Glutamatergic neuron (in vitro differentiated cells): Measurements from ENCODE around the gene TMBIM6. TPM values are rescaled to one million over a fixed set of nuclear protein-coding genes. Genes with fewer than 3 reads are reported as not detected.
"Not testable (repeated sequence)": the region's sequence is repeated elsewhere in the genome, so short reads cannot be mapped to it uniquely, and the experiment has no call there.

ENCODE experiments used
- DNase-seq: peaks from one replicate; pipeline ENCODE4 v3.0.0; 2022
- H3K27ac Mint-ChIP-seq: one replicate; pipeline ENCODE4 v1.8.0; 2020; ENCODE audit warnings: mild to moderate bottlenecking, mixed read lengths, inconsistent platforms; ENCODE audit not compliant: unreplicated experiment
- H3K27me3 Mint-ChIP-seq: one replicate; pipeline ENCODE4 v1.8.0; 2020; ENCODE audit warnings: mild to moderate bottlenecking, moderate library complexity, mixed read lengths, inconsistent platforms; ENCODE audit not compliant: unreplicated experiment
- H3K36me3 Mint-ChIP-seq: one replicate; pipeline ENCODE4 v1.8.0; 2020; ENCODE audit warnings: mild to moderate bottlenecking, mixed read lengths, inconsistent platforms; ENCODE audit not compliant: unreplicated experiment
- H3K4me1 Mint-ChIP-seq: one replicate; pipeline ENCODE4 v1.8.0; 2020; ENCODE audit warnings: mild to moderate bottlenecking, low read depth, mixed read lengths, inconsistent platforms; ENCODE audit not compliant: unreplicated experiment
- H3K4me3 Mint-ChIP-seq: one replicate; pipeline ENCODE4 v1.8.0; 2020; ENCODE audit warnings: mild to moderate bottlenecking, mixed read lengths, inconsistent platforms; ENCODE audit not compliant: unreplicated experiment
- H3K9me3 Mint-ChIP-seq: one replicate; pipeline ENCODE4 v1.8.0; 2020; ENCODE audit warnings: mild to moderate bottlenecking, moderate library complexity, mixed read lengths, inconsistent platforms; ENCODE audit not compliant: unreplicated experiment
- total RNA-seq: library from RNA; stranded (reverse); fragmentation: NEBNext Ultra II Directional; extraction: Animal tissue kit (Norgen Biotek cat#: 25700); gene quantifications from one replicate; pipeline ENCODE4 v1.2.1, GENCODE V29; 2021; ENCODE audit not compliant: unreplicated experiment
- TF ChIP-seq, protein P1 (sequence below): fragments of 200-600 bp; sonication (generic); IDR thresholded peaks from one replicate; pipeline ENCODE4 v1.5.0; 2021; ENCODE audit not compliant: partially characterized antibody, unreplicated experiment

Gene TMBIM6
- total RNA-seq, 1 donor from 2014 or later = 278 TPM

DNA sequence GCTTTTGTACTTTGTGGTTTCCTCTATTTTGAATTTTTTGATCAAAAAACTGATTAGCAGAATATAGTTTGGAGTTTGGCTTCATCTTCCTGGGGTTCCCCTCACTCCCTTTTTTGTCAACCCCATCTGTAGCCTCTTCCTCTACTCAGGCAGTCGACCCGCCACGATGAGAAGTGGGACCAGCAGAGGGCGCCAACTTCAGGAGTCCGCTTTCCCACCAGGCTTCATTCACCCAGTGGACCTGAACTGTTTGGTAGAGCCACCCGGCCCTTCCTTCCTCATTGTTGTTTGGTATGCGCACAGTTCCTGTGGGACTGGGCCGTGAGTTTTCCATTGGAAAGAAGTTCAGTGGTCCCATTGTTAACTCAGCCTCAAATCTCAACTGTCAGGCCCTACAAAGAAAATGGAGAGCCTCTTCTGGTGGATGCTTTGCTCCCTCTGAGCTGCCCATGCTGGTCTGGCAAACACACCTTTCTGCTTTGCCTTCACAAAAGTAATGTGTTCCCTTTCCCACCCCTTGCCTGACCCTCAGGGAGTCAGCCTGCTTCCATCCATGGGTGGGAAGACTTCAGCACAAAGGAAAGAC is 21.7 kb downstream of the TMBIM6 start:
- DNase-seq = peak; percentile 88
- Mint-ChIP-seq H3K4me3 (peak overlapping the region; percentile 18), H3K9me3 (peaks cover 5% of the 10 kb centered on the region), H3K27ac (peak overlapping the region; percentile 38), H3K36me3 (peaks cover 9% of the 10 kb centered on the region), H3K27me3 (peaks cover 12% of the 10 kb centered on the region), H3K4me1 (no peaks in the 10 kb centered on the region)
- TF ChIP-seq, protein P1, sequence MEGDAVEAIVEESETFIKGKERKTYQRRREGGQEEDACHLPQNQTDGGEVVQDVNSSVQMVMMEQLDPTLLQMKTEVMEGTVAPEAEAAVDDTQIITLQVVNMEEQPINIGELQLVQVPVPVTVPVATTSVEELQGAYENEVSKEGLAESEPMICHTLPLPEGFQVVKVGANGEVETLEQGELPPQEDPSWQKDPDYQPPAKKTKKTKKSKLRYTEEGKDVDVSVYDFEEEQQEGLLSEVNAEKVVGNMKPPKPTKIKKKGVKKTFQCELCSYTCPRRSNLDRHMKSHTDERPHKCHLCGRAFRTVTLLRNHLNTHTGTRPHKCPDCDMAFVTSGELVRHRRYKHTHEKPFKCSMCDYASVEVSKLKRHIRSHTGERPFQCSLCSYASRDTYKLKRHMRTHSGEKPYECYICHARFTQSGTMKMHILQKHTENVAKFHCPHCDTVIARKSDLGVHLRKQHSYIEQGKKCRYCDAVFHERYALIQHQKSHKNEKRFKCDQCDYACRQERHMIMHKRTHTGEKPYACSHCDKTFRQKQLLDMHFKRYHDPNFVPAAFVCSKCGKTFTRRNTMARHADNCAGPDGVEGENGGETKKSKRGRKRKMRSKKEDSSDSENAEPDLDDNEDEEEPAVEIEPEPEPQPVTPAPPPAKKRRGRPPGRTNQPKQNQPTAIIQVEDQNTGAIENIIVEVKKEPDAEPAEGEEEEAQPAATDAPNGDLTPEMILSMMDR = peak; percentile 79

DNA sequence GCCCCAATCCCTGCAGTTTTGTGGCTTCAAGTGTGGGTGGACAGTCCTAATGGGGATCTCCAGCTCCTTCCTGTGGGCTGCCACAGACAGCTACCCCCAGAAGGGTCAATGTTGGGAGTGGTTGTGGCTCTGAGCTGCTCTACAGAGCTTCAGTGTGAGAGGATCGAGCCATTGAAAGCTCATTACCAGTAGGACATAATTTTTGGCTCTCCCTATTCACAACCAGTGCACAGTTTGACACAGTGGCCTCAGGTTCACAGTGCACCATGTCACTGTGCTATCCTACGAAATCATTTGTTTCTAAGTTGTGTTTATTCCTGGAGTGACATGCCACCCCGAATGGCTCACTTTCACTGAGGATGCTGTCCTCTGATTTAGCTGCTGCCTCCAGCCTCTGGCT is 22.8 kb downstream of the TMBIM6 start:
- TF ChIP-seq, protein P1 = no peak
- Mint-ChIP-seq H3K4me3 (no peak overlapping the region), H3K27ac (no peak overlapping the region), H3K9me3 (peaks cover 5% of the 10 kb centered on the region), H3K4me1 (no peaks in the 10 kb centered on the region), H3K36me3 (peaks cover 9% of the 10 kb centered on the region), H3K27me3 (peaks cover 12% of the 10 kb centered on the region)
- no peak for DNase-seq

DNA sequence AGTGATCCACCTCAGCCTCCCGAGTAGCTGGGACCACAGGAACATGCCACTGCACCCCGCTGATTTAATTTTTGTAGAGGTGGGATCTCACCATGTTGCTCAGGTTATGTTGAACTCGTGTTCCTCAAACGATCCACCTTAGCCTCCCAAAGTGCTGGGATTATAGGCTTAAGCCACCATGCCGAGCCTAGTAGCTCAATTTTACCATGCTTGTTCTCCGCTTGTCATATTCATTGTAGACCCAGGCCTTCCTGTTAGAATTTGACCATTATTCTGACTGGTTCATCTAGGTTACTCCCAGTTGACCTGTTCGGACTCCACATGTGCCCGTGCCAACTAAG is 24.7 kb downstream of the TMBIM6 start:
- DNase-seq = no peak
- Mint-ChIP-seq H3K27me3 (peaks cover 12% of the 10 kb centered on the region), H3K27ac (peak overlapping the region; percentile 64), H3K4me3 (no peak overlapping the region), H3K36me3 (peaks cover 9% of the 10 kb centered on the region), H3K4me1 (no peaks in the 10 kb centered on the region), H3K9me3 (peaks cover 5% of the 10 kb centered on the region)
- TF ChIP-seq, protein P1 = no peak

DNA sequence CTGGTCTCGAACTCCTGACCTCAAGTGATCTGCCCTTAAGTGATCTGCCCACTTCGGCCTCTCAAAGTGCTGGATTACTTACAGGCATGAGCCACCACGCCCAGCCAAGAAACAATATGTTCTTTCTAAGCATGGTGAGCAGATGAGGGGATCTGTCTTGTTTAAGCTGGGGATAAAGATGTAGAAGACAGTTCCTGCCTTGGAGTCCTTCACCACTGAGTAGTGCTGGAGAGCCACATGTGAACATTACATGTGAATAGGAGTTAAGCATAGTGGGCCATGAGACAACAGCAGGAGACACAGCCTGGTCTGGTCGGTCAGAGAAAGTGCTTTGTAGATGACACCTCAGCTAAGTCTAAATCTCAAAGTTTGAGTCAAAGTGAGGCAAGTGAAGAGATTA is 26.0 kb downstream of the TMBIM6 start:
- H3K4me1 Mint-ChIP-seq = no peaks in the 10 kb centered on the region
- peak overlapping the region; percentile 62 for H3K27ac Mint-ChIP-seq
- DNase-seq = no peak
- TF ChIP-seq, protein P1 = no peak
- H3K27me3 Mint-ChIP-seq = peaks cover 12% of the 10 kb centered on the region
- peaks cover 4% of the 10 kb centered on the region for H3K36me3 Mint-ChIP-seq
- peak overlapping the region; percentile 8 for H3K4me3 Mint-ChIP-seq
- peaks cover 2% of the 10 kb centered on the region for H3K9me3 Mint-ChIP-seq

DNA sequence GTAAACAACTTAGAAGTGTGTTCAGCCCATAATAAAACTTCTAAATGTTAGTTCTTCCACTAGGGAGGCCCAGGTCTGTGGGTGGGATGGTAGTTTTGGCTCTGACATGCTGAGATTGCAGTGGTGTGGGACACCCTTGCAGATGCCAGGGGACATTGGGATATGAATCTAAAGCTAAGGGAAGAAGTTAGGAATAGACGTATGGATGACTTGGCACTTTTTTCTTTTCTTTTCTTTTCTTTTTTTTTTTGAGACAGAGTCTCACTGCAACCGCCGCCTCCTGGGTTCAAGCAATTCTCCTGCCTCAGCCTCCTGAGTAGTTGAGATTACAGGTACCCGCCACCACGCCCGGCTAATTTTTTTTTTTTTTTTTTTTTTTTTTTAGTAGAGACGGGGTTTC is 31.7 kb downstream of the TMBIM6 start:
- DNase-seq, H3K4me1 Mint-ChIP-seq, H3K36me3 Mint-ChIP-seq, H3K4me3 Mint-ChIP-seq, H3K27me3 Mint-ChIP-seq, H3K9me3 Mint-ChIP-seq, H3K27ac Mint-ChIP-seq: not testable (repeated sequence)
